ENCODE data around the gene SNX10.
A peak's percentile ranks its signal among the peaks of the same experiment; 100 is the strongest.

The SNX10 gene

DNA sequence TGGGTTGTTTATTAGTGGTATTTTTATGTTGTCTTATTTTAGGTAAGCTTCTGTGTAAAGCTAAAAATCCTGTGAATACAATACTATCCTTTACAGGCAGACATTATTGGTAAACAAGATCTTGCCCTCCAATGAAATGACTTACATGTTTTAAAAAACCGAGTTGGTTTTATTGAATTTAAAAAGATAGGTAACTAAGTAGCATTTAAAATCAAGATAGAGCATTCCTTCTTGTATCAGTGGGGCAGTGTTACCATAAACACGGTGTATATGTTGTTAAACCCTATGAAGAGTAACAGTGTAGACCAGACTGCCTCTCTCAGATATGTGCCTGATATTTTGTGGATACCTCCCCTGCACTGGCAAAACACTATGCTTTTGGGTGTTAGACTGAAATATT lies 81.0 kb downstream of the SNX10 start:
- no peak for DNase-seq

DNA sequence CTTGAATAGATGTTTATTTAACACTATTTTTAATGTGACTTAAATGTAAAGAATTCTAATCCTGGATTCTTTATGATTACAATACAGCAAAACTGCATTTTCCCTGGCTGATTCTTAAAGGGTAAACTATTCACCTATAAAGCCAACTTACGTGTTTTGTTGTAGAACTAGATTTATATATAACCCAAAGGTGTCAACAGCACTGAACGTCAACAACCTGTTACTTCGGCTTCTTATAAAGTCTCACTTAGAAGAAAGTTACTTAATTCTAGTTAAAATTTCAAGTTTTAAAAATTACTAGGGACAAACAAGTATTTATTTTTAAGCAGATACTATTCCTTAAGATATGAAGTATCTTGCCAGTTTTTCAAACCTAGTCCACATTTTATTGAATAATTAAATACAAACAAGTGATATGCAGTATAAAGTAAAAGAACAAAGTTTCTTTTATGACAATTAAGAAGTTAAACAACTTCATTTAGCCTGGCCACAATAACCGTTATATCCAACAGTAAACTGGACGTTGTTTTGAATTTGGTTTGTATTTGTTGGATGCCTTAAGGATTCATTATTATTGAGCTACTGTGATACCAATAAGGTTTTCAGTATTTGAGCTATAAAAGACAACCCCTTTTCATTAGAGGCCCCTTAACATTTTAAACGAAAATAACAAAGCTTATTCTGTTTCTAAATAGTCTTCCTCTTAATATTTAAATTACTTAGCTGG lies 83.1 kb downstream of the SNX10 start:
- DNase-seq = no peak

DNA sequence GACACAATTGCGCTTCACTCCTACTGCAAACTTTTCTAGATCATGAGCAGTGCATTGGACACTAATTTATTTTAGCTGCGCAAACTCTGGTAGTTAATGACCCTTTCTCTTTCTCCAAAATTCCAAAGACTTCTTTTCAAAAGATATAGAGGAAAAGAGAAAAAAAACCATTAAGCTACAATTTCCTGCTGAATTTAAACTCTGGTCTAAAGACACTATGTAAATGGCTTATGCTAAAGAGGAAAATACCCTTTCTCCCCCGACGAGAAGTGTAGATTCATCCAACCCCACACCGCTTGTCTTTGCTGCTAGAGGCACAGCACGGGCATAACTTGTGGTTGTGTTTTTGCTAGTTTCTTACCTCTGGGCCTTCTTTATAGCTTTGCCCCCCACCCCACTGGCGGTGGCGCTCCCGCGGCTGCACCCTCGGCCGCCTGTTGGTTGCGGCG lies 84.1 kb downstream of the SNX10 start:
- no peak for DNase-seq

DNA sequence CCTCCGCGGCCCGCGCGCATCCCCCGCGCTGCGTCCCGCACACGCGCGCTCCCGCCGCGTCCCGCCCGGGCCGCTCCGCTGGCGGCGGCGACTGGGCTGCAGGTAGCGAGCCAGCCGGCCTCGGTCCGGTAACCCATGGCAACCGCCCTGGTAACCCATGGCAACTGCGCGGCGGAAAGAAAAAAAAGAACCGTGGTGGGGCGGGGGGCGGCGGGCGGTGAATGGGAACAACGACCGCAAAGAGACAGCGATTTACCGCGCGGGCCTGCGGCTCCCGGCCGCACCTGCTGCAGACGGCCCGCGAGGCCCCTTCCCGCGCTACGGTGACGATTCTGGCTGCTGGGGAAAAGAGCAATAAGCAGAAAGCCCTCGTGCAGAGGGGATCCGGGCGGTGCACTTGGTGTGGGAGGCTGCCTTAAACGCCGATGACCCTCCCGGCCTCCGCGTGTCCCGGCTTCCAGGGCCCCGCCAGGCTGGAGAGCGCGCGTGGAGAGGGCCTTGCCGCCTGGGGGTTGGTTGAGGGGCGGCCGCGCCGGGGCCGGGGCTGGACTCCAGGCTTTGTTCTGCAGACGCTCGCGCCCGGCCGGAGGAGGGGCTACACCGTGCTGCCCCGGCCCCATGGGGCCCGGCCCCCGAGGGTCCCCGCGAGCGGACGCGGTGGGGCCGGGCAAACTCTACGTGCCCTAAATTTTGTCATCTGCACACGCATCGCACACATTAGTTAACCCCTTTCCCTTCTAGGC lies 84.7 kb downstream of the SNX10 start:
- DNase-seq = peak; percentile 14 to 24

DNA sequence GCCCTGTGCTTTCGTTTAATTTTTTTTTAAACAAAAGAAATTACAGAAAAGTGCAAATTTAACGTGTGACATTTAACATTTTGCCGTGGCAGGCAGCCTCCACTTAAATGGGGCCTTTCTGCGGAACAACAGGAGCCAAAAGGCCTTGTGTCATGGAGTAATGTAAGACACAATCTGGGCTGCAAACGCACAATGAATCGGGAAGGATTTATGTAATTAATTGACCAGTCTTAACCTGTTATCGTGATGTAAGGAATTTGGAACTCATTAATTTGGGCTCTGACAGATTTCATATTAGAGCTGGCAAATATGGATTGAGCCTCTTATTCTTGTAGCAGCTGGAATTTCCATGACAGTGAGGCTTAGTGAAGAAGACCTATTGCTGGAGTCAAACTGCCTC lies 86.4 kb downstream of the SNX10 start:
- DNase-seq = no peak

DNA sequence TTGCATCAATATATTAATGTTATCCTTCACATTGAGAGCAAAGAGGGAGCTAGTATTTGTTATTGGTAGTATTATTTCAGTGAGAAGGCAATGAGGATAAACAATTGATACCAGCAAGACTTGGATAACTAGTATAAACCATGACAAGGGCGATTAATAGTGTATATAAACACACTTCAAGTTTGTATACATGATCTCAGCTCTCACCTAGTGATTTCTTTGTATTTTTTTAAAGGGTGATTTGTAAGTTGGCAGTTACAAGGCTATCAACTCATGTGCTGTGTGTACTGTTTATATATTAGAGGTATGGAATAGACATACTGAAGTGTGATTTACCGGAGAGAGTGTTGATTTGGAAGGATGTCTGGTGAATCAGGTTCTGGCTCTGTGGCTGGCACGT lies 88.0 kb downstream of the SNX10 start:
- DNase-seq = no peak

DNA sequence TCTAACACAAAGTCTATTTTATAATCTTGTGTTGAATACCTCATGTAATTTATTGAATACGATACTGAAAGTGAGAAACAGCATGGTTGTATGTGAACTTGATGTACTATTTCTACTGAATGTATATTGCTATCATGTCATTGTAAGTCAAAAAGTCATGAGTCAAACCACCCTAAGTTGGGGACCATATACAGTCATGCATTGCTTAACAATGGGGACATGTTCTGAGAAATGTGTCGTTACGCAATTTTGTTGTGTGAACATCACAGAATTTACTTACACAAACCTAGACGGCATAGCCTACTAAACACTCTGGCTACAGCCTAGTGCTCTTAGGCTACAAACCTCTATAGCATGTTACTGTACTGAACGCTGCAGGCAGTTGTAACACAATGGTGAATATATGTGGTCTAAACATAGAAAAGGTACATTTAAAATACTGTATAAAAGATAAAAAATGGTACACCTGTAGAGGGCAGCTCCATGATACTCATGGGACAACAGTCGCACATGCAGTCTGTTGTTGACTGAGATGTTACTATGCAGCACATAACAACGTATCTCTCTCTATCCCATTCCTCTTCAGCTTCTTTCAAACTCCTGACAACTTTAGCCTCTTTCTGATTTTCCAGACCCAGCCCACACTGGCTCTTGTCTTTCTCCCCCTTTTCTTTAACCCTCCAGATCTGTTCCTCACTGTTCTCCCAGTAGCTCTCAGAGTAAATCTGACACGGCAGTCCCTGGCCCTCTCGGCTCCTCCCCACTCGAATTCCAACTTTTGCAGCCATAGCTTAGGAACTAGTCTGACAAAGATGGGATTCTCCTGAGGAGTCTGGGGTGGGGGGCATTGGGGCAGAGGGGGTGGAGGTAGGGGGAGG lies 90.1 kb downstream of the SNX10 start:
- no peak for DNase-seq

DNA sequence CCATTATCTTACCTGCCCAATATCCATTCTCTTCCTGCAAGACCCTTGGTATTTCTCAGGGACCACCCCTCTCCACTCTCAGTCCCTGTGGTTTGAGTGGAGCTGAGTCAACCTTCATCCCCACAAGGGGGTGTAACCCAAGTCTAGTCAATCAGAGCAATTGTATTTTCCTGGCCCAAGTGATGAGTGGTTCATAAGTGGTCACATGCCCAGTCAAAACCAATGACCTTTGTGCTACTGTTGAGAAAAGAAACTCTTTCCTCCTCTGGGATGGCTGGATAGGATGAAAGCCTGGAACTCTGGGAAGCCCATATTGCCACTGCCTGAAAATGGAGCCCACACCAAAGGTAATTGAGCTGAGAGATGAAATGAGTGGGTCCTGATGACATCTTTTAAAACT lies 93.6 kb downstream of the SNX10 start:
- DNase-seq = no peak

DNA sequence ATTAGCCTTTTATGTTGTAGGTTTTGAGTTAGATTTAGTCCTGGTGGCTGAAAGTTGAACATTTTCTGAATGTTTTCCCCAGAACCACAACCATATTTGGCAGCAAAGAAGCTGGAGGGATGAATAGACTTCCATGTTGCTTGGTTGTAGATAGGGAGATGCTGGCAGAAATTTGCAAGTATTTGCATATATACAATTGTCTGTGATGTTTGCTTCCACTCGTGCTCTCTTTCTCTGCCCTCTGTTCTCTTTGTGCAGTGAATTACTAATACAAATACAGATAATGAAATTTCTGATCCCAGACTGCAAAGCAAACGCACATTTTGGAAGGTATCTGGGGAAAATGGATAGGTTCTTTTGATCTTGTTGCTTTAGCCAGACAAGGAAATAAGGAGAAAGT lies 96.1 kb downstream of the SNX10 start:
- no peak for DNase-seq

DNA sequence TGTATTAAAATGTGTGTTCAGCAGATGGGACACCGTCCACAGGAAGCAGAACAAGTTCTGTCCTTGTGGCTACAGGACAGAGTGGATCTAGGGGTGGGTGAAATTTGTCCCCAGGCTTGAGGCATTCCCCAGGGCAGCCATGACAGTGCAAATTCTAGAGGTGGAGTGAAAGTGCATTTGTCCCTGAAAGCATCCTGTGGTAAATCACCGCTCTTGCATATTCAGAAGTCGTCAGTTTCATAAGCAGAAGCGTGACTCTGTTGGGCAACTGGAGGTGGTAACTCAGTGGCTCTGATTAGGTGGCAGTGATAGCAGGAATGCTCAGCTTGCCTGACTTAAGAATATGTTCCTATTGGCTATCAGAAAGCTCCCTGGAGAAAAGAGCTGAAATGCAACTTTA lies 96.6 kb downstream of the SNX10 start:
- DNase-seq = no peak

DNA sequence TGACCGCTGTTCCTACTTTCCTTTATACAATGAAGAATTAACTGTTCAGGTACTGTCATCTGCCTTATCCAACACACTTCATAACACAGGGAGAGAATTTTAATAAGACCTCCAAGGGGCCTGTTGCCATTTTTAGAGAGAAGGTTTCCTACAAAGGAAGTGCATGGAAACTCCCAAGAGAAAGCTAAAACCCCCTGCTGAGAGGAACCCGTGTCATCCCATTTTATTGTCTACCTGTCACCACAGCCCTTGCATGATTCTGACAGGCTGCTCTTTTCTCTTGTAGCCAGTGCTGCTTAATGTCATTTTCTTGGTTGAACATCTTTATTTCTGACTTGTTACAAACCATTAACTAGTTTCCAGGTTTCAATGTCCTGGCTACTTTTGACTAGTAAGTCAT lies 98.4 kb downstream of the SNX10 start:
- no peak for DNase-seq

DNA sequence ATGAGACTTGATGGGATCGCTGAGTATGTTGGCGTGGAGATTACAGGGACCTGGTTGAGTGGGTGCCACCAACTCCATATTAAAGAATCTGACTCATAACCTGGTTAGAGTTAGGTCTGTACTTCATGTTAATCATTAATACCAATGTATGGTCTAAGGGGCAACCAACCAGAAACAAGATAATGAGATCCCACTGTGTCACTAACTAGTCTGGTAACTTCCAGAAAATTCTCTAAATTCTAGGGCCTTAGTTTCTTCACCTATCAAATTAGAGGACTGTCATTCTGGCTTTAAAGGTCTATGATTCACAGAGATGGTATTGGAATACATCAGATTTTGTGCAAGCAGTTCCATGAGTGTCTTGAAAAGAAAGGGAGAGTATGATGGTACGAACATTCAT lies 102.2 kb downstream of the SNX10 start:
- no peak for DNase-seq

DNA sequence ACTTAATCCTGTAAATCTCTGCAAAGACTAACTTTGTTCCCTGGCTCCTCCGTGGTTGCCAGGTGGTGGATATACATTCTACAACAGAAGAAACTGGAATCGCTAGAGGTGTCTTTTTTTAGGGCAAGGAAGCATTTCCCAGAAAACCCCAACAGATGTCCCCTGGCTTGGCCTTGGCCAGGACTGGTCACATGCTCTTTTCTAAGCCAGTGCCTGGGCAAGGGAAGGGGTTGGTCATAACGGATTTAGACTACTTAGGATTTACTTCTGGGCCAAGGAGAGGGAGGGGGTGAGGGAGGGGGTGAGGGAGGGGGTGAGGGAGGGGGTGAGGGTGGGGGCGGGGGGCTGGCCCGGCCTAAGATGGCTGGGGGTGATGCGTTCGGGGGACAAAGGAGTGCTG lies 105.7 kb downstream of the SNX10 start:
- DNase-seq = no peak

DNA sequence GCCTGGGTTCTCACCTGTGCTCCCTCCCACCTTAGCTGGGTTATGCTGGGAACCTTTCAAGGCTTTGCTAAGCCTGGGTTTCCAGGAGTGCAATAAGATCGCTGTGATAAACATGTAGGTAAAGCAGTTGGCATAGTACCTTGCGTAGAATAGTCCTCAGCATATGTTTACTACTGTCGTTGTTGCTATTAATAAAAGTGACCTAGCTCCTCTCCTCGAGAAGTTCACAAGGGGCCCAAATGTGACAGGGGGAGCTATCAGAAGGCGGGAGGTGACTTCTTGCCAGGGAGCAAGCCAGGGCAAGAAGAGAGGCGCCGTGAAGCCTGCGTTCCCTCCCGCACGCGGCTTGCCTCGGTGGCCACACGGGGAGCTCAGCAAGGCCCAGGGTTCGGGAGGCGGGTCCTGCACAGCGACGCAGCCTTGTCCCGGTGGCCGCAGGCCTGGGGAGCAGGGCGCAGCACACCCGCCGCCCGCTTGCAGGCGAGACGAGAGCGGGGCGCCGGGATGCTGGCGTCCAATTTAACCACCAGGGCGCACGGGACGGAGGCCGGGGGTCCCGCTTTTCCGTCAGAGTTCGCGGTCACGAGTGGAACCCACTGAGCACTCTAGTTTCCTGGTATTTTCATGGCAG lies 106.2 kb downstream of the SNX10 start:
- DNase-seq = peak in 1 of 2 experiments; percentile 5

DNA sequence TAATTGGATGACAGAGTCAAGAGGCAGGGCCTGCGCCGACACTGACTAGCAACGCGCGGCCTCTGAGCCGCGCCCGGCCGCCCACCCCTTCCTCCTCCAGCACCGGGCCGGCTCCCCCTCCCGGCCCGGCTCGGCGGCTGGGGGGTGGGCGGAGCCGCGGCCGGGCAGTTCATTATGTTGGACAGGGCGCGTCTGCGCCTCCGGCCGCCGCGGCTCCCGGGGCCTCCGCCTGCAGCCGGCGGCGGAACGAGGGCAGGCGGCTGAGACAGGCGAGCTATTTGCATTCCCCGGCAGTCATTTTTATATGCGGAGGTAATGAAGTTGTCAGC lies 106.7 kb downstream of the SNX10 start:
- peak; percentile 12 to 31 for DNase-seq

DNA sequence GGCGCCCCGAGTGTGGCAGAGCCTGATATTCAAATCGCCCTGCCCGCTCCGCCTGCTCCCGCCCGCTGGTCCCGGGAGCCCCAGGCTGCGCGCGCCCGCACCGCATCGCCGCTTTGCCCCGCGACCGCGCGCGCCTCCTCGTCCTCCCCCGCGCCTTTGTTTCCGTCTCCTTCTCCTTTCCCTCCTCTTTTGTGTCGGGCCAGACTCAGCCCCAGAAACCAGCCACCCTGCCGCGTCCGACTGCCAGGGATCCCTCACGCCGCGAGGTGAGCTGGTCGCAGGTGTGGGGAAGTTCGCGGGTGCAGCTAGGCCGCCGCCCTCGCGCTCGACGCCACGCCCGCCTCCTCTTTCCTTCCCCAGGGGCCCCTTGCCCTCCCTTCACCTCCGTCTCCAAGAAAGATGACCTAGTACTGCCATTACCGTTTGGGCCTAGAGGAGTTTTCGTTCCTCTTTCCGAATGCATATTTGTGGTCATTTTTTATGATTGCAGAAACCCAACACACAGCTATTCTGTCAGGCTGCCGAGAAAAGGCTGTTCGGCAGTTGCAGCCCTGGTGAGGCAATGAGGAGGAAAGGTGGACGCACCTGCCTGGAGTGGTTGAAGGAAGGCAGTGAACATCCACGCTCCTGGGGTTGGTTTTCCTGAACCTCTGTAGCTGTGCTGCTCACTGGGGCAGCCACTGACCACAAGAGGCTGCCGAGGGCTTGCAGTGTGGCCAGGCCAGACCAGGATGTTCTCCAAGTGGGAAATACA lies 107.3 kb downstream of the SNX10 start:
- peak in 1 of 2 experiments; percentile 13 for DNase-seq

DNA sequence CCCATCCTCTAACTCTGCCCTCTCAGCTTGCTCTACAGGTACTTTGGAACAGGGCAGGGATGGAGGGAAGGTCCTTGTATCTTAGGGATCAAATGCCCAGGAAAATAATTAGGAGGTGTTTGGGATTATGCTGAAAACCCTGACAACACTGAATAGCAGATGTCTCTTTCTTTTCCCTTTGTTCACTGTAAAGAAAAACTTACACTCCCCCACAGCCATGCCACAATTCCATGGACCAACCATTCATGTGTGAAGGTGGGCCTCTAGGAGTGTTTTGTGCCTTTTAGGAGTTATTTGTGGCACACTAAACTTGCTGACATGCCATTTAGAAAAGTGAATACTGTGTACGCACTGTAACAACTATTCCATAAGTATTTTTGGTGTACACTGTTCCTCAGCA lies 108.1 kb downstream of the SNX10 start:
- DNase-seq = no peak

DNA sequence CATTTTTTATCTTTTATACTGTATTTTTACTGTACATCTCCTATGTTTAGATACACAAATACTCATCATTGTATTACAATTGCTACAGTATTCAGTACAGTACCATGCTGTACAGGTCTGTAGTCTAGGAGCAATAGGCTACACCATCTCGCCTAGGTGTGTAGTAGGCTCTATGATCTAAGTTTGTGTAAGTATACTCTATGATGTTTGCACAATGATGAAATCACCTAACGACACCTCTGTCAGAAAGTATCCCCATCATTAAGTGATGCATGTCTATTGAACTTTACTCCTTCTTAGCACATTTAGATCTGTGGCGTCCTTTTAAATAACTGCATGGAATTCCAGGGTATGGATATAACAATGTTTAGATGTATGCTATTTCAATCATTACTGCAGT lies 112.0 kb downstream of the SNX10 start:
- no peak for DNase-seq

DNA sequence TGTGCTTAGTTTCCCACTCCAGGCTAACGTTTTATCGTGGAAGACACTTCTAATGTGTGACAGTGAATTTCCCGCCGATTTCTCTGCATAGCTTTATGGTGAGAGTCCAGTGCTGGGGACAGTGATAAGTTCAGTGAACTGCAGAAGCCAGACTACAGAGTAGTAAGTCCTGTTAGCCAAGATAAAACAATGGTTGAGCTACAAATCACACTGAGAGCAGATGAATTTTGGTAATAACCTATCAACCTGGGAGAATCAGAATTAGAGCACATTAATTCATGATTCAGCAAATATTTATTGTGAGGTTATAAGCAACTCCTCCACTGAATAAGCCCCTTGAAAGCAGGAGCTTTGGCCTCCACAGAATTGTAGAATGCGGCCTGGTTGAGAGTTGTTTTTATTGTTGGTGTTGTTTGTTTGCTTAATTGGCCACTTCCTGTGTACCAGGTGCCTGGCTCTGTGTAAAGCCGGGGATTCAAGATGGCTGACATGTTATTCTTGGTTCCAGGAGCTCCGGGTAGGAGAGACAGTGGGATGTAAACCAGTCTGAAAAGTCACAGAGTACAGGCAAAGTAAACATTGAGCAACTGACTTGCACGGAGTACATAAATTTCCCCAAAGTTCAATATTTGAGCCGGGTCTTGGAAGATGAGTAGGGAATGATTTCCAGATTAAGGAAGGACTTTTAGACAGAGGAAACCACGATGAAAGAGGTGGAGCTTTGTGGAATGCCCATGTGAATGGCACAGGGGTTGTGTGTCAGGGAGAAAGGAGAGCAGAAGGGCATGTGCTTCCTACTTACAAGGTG lies 112.7 kb downstream of the SNX10 start:
- DNase-seq = no peak

DNA sequence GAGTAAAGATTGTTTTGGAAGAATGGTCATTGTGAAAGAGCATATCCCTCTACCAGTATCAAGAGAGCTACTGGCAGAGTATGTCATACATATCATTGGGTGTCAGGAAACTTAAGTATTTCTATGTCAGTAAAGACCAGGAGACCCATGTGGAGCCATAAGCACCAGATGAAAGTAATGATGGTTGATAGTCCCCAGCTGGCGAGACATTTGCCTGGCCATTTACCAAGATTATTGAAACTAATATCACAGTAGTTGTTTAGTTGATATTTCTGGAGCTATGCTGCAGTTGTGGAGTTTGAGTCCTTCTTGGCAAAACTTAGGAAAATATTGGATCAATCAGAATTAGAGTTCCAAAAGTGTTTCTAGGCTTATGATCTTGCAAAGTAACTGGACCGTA lies 114.8 kb downstream of the SNX10 start:
- DNase-seq = no peak
